CD4-positive, alpha-beta T cell treated with Interleukin-12 subunit alpha and Interleukin-12 subunit beta, for 1 hour (primary cell): ENCODE measurements around the gene DNAJB7.
"Not testable (repeated sequence)": the region's sequence is repeated elsewhere in the genome, so short reads cannot be mapped to it uniquely, and the experiment has no call there.

Experiments used
- DNase-seq: peaks from one replicate; pipeline ENCODE4 v3.0.0-alpha.2; 2020

DNAJB7 gene

GRCh38 chr22:40838486-40838885 lies 23.4 kb downstream of the DNAJB7 start:
- no peak for DNase-seq

DNA sequence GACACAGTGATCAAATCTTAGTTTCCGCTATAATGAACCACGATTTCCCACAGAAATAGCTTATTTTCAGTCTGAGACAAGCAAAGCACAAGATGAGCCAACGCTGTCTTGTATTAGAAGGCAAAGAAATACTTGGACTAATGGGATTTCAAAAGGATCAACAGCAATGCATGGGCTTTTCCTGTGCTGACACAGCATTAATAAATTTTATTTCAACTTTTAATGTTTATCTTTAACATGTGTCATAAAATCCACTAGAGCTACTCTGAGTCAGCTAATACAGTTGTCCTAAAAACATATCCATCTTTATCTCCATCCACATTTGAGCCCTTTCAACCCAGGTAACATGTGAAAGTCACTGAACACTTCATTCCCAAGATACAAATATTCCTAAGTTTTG lies 27.3 kb downstream of the DNAJB7 start:
- DNase-seq: no peak

DNA sequence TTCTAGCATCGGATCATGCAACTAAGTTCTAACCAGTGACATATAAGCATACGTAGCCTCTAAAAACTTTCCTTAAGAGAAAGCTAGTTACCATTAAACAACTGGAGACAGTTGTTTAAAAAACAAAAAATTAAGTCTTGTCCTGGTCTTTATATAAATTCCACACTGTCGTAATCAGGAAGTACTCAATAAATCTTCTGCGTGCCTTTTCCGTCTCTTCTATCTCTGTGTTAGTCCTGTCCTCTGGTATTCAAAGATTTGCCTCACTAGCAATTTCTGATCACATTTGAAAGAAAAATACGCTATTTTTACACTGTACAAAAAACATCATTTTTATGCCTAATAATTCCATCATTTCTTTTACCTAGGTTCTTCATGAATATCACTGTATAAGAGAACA lies 32.8 kb downstream of the DNAJB7 start:
- DNase-seq: no peak

DNA sequence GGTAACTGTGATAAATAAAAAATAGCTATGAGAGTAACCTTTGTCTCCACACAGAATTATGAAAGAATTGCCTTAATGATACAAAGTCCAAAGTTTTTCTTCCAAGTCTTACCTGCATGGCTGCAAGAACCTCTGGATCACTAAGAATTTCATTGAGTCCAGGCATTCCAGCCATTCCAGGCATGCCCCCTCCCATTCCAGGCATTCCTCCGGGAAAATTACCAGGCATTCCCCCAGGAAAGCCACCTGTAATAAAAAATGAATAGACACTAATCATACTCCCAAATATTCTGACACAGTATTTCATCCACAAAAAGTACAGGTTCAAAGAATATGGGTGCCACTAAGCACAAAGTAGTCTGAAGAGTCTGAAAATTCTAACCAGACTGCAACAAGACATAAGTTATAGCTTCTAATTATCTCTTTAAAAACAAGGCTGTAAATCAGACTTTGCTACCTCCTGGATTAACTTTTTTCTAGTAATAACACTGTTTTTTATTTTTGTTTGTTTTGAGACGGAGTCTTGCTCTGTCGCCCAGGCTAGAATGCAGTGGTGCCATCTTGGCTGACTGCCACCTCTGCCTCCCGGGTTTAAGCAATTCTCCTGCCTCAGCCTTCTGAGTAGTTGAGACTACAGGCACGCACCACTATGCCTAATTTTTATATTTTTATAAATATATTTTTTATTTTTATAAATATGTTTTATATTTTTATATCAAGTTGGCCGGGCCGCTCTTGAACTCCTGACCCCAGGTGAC lies 34.8 kb downstream of the DNAJB7 start:
- DNase-seq: no peak

- not testable (repeated sequence) for DNase-seq
Measured at GRCh38 chr22:40826292-40826691, 35.6 kb downstream of the DNAJB7 start.

- DNase-seq: no peak
Measured at GRCh38 chr22:40823426-40823825, 38.5 kb downstream of the DNAJB7 start.

DNA sequence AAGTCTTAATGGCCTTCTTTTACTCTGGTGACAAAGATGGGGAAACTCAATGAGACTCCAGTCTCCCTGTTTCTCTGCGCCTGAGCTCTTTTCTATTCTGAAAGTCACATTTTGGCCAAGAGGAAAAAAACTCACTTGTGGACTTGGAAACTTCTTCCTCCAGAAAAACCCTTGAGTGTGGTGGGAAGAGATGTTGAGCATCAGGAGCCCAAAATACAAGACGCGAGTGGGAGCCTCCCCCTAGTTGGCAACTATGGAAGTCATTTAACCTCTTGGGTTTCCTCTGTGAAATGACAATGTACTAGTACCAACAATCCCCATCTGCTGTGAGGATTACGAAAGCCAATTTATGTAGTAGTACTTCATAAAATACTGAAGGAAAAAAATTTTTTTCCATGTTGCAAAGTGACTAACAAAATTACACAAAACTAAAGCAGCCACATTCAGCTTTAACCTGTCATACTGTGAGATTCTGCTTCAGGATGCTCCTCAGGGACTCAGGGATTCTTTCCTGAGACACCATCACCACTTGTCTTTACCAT lies 42.2 kb downstream of the DNAJB7 start:
- DNase-seq: no peak

- DNase-seq: peak; percentile 88
Measured at GRCh38 chr22:40818747-40819598, 42.9 kb downstream of the DNAJB7 start, which contains the start of gene SLC25A17. SLC25A17 (minus strand) TSS chr22:40819346; CDS start chr22:40819248, 98 bp downstream.

DNA sequence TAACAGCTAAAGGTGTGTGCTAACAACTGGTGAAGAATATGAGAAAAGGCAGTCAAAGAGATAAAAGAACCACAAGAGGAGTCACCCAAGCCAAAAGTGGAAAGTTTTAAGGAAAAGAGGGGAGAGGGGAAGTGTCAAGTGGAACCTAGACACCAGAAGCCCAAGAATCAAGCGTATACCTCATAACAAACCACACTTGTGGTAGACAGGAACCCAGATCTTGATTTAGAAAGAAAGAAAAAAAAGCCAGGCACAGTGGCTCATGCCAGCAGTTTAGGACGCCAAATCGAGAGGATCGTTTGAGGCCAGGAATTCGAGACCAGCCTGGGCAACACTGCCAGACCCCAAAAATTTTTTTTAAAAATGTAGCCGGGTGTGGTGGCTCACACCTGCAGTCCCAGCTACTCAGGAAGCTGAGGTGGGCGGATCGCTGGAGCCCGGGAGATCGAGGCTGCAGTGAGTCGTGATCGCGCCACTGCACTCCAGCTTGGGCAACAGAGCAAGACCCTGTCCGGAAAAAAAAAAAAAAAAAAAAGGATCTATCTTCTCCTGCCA lies 43.6 kb downstream of the DNAJB7 start:
- peak; percentile 24 for DNase-seq

GRCh38 chr22:40817737-40818136 lies 44.2 kb downstream of the DNAJB7 start:
- no peak for DNase-seq

DNA sequence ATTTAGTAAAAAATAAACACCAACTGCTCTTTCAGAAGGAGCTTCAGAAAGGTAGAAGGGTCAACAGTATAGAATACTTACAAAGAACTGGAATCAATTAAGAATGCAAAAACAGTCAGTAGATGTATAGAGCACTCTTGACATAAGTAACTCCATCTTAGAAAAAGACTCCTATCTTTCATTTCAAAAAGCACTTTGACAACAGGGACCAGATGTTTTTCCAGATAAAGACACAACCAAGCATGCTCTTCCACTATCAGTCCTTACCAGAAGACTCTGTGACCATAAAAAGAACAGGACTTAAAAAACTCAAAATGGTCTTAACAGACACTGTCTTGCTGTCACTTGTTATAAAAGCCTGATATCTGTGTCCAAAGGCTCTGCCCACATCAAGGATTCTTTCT lies 48.0 kb downstream of the DNAJB7 start:
- DNase-seq: no peak
